Measurements from ENCODE around the gene C1QTNF2. TPM values are rescaled to one million over a fixed set of nuclear protein-coding genes. Genes with fewer than 3 reads are reported as not detected.

The C1QTNF2 gene
- total RNA-seq, 1 donor from 2014 or later, result 0.14 TPM

- H3K4me1 Mint-ChIP-seq (ENCODE audit: low read depth), result peaks cover 30% of the 10 kb centered on the region
- no peak for TF ChIP-seq CTCF (IDR thresholded peaks at IDR 0.05; ENCODE audit: unreplicated experiment)
- peak overlapping the region; percentile 92 for H3K4me3 Mint-ChIP-seq (ENCODE audit: low read depth)
- peak overlapping the region; percentile 94 for H3K27ac Mint-ChIP-seq
- DNase-seq (ENCODE audit: low spot score, unreplicated experiment), result no peak
- peaks cover 3% of the 10 kb centered on the region for H3K36me3 Mint-ChIP-seq (ENCODE audit: insufficient read depth)
- H3K9me3 Mint-ChIP-seq (ENCODE audit: low read depth), result no peaks in the 10 kb centered on the region
- no peaks in the 10 kb centered on the region for H3K27me3 Mint-ChIP-seq
Measured at GRCh38 chr5:160312960-160313727, 57.3 kb downstream of the C1QTNF2 start.

- no peaks in the 10 kb centered on the region for H3K27me3 Mint-ChIP-seq
- H3K4me3 Mint-ChIP-seq (ENCODE audit: low read depth), result peak within 1 kb of the TSS; percentile 92
- peak within 1 kb of the TSS; percentile 94 for H3K27ac Mint-ChIP-seq
- no peak for TF ChIP-seq CTCF (IDR thresholded peaks at IDR 0.05; ENCODE audit: unreplicated experiment)
- H3K36me3 Mint-ChIP-seq (ENCODE audit: insufficient read depth), result peaks cover 5% of the 10 kb centered on the region
- peaks cover 29% of the 10 kb centered on the region for H3K4me1 Mint-ChIP-seq (ENCODE audit: low read depth)
- peak; percentile 74 for DNase-seq (ENCODE audit: low spot score, unreplicated experiment)
- H3K9me3 Mint-ChIP-seq (ENCODE audit: low read depth), result no peaks in the 10 kb centered on the region
Measured at GRCh38 chr5:160312134-160312959, 58.1 kb downstream of the C1QTNF2 start, which contains the start of gene CCNJL. CCNJL (minus strand) TSS chr5:160312564; CDS start chr5:160311923, 641 bp downstream.

- TF ChIP-seq CTCF (IDR thresholded peaks at IDR 0.05; ENCODE audit: unreplicated experiment), result no peak
- Mint-ChIP-seq H3K27ac (peak overlapping the region; percentile 92), H3K27me3 (no peaks in the 10 kb centered on the region), H3K4me3 (ENCODE audit: low read depth) (peak overlapping the region; percentile 92), H3K36me3 (ENCODE audit: insufficient read depth) (peaks cover 5% of the 10 kb centered on the region), H3K4me1 (ENCODE audit: low read depth) (peaks cover 32% of the 10 kb centered on the region), H3K9me3 (ENCODE audit: low read depth) (no peaks in the 10 kb centered on the region)
- DNase-seq (ENCODE audit: low spot score, unreplicated experiment), result peak; percentile 15
Measured at GRCh38 chr5:160311491-160312133, 58.8 kb downstream of the C1QTNF2 start.

GRCh38 chr5:160310552-160311295, 59.7 kb downstream of the C1QTNF2 start:
- Mint-ChIP-seq H3K36me3 (ENCODE audit: insufficient read depth) (peaks cover 7% of the 10 kb centered on the region), H3K4me3 (ENCODE audit: low read depth) (peak overlapping the region; percentile 92), H3K4me1 (ENCODE audit: low read depth) (peaks cover 31% of the 10 kb centered on the region), H3K9me3 (ENCODE audit: low read depth) (no peaks in the 10 kb centered on the region), H3K27me3 (no peaks in the 10 kb centered on the region), H3K27ac (peak overlapping the region; percentile 92)
- TF ChIP-seq CTCF (IDR thresholded peaks at IDR 0.05; ENCODE audit: unreplicated experiment), result no peak
- DNase-seq (ENCODE audit: low spot score, unreplicated experiment), result no peak

All from progenitor cell of endocrine pancreas (in vitro differentiated cells).